Activated gamma-delta T cell treated with anti-CD3 and anti-CD28 coated beads, Interleukin-2, amount 50 U/mL, for 16 hours (primary cell): ENCODE data around the gene SLC27A1.
"Not testable (repeated sequence)": the region's sequence is repeated elsewhere in the genome, so short reads cannot be mapped to it uniquely, and the experiment has no call there.

Experiments
- DNase-seq: peaks from one replicate; pipeline ENCODE4 v3.0.0-alpha.2; 2020; ENCODE audit warnings: low read depth

Gene SLC27A1

DNA sequence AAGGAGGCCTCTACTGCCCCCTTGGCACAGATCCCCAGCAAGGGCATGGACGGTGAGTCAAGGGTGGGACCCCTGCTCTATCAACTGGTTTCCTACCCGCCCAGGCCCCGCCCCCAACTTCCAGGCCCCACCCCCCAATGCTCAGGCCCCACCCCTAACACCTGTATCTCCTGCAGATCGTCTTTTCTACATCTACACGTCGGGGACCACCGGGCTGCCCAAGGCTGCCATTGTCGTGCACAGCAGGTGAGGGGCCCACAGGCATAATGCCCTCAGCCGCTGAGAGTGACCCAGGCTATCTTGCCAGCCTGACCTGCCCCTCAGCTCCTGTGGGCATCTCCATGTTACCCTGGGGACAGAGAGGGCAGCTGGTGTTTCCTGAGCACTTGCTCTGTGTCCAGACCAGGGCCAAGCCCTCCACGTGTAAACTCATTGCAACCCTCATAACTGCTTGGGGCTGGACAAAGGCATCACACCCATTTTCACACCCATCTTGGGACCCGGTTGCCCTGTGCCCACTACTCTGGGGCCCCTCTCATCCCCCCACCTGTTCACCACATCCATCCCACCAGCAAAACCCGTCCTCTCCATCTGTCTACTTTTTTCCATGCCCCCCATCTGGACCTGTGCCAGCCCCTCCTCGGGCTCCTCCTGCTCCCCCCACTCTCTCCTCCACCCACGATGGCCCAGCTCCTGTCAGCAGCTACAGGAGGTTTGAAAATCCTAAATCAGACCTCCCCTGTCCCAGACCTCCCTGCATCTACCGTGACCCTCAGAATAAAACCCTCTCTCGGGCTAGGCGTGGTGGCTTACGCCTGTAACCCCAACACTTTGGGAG lies 17.2 kb downstream of the SLC27A1 start:
- DNase-seq = no peak

DNA sequence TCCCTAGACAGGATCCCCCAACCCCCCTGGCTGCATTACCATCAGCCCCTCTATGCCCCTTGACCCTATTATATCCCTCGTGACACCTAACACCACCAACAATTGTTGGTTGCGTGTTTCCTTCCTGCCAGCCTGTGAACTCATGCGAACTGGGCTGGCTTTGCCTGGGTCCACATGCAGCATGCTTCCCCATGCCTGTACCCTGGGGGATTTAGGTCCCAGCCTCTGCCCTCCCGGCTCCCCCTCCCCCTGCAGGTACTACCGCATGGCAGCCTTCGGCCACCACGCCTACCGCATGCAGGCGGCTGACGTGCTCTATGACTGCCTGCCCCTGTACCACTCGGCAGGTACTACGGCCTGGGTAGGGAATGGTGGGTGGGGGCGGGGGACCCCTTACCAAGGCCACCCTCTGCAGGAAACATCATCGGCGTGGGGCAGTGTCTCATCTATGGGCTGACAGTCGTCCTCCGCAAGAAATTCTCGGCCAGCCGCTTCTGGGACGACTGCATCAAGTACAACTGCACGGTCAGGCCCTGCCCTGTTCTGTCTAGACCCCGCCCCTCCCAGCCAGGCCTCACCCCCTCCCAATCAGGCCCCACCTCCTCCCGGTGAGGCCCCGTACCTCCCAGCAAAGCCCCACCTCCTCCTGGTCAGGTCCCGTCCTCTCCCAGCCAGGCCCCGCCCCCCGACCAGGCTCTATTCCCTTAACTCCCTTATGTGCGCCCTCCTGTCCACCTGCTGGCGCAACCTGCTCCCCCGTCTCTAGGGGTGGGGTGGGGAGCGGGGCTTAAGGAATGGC lies 18.5 kb downstream of the SLC27A1 start:
- peak; percentile 51 for DNase-seq

- DNase-seq = no peak
These were observed 19.2 kb downstream of the SLC27A1 start for GRCh38 chr19:17489392-17490030.

- no peak for DNase-seq
These were observed 20.1 kb downstream of the SLC27A1 start for GRCh38 chr19:17490411-17490810.

DNA sequence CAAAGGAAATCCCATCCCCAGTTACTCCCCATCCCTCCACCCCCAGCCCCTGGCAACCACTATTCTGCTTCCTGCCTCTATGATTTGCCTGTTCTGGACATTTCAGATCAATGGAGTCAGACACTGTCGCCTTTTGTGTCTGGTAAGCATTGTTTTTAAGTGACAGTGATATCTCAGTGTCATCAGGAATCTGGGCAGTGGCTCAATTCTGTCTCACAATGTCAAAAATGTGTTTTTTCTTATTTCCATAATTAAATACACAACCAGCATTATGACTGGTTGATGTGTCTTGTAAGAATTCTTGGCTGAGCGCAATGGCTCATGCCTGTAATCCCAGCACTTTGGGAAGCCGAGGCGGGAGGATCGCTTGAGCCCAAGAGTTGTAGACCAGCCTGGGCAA lies 21.0 kb downstream of the SLC27A1 start:
- no peak for DNase-seq

- no peak for DNase-seq
These were observed 25.4 kb downstream of the SLC27A1 start for GRCh38 chr19:17495639-17496296.

DNA sequence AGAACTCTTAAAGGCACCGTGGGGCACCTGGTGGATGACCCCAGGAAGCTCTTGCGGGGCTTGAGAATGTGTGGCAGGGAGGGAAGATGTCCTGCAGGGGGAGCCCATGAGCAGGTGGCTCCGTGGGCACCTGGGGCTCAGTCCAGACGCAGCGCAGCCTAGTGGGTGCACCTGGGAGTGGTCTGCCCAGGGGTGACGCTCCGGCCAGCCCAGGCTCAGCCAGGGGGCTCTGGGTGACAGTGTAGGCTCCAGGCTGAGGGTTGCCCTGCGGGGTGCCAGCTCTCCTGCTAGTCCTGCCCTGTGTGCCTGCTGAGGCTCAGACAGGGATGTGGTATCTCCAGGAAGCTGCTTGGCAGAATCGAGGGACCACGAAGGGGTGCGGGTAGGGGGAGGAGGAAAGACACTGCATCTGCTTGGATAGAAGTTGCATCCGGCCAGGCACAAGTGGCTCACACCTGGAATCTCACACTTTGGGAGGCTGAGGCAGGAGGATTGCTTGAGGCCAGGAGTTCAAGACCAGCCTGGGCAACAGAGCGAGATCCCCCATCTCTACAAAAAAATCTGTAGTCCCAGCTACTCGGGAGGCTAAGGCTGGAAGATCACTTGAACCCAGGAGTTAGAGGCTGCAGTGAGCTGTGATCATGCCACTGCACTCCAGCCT lies 26.1 kb downstream of the SLC27A1 start:
- DNase-seq = peak; percentile 65

GRCh38 chr19:17497149-17497798 lies 26.9 kb downstream of the SLC27A1 start:
- DNase-seq = no peak

DNA sequence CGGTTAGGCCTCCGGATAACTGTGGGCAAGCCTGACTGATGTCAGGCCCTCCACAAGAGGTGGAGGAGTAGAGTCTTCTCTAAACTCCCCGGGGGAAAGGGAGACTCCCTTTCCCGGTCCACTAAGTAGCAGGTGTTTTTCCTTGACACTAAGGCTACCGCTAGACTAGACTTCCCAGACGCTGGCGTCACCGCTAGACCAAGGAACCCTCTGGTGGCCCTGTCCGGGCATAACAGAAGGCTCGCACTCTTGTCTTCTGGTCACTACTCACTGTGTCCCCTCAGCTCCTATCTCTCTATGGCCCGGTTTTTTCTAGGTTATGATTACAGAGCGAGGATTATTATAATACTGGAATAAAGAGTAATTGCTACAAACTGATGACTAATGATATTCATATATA lies 28.7 kb downstream of the SLC27A1 start:
- not testable (repeated sequence) for DNase-seq

DNA sequence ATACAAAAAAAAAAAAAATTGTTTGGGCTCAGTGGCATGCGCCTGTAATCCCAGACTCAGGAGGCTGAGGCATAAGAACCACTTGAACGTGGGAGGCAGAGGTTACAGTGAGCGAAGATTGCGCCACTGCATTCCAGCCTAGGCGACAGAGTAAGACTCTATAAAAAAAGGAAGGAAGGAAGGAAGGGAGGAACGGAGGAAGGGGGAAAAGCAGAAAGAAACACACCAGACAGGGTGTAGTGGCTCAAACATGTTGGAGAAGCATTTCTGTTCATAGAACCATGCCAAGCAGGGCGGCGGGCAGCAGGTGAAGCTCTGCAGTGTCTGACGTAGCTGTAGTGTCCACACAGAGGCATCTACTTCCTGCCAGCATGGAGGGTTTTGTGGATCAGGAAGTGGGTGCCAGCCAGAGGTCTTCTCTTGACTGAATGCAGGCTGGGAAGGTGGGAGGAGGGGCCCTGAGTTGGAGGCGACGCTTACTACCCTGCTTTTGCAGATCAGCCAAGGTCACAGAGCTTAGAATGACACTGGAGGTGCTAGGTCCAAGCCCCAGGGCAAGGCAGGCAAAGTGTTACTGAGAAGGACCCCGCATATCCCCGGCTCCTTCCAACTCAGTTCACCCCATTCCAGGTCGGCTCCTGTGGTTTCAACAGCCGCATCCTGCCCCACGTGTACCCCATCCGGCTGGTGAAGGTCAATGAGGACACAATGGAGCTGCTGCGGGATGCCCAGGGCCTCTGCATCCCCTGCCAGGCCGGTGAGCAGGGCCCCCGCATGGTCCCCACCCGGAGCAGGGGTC lies 29.5 kb downstream of the SLC27A1 start:
- no peak for DNase-seq

GRCh38 chr19:17500447-17501198 lies 30.3 kb downstream of the SLC27A1 start:
- no peak for DNase-seq

GRCh38 chr19:17503240-17503639 lies 32.9 kb downstream of the SLC27A1 start:
- no peak for DNase-seq

DNA sequence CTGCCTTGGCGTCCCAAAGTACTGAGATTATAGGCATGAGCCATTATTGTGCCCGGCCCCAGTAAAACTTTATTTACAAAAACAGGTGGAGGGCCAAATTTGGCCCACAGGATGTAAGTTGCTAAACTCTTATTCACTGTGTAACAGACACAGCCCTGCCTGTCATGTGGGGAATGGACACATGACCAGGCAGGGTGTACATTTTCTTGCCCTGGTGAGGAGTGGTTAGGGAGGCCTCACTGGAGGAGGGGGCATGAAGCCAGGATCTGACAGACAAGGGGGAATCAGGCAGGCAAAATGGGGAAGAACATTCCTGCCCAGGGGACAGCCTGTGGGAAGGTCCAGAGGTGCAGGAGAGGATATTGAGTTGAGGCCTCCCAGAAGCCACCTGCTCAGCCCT lies 33.7 kb downstream of the SLC27A1 start:
- DNase-seq = no peak

- DNase-seq = no peak
These were observed 34.1 kb downstream of the SLC27A1 start for GRCh38 chr19:17504456-17504855.

- no peak for DNase-seq
These were observed 34.9 kb downstream of the SLC27A1 start for GRCh38 chr19:17505223-17505622.

DNA sequence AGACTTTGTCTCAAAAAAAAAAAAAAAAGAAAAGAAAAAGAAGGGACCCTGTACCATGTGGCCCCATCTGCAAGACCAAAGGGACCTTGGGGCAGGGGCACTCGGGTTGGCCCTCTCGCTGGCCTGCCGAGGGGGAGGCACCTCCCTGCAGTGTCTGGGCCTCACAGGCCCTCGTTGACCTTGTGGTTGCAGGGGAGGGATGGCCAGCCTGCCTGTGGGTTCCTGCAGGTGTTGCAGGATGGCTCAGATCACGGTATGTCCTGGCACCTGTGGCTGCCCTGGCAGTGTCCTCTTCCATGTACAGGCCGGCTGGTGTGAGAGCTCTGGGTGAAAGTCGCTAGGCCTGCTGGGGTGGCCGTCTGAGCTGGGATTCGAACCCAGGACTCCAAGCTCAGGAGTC lies 36.4 kb downstream of the SLC27A1 start:
- DNase-seq = no peak

DNA sequence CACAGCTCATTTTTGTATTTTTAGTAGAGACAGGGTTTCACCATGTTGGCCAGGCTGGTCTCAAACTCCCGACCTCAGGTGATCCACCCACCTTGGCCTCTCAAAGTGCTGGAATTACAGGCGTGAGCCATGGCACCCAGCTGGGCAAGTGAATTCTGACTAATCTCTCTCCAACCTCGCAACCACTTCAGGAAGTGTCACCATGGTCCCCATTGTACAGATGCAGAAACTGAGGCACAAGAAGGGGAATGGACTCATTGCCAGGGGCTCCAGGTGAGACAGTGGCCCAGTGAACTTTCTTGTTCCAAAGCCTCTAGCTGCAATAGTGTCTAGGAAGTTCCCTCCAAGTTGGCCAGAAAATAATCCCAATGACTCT lies 38.2 kb downstream of the SLC27A1 start:
- DNase-seq = not testable (repeated sequence)

- no peak for DNase-seq
These were observed 40.1 kb downstream of the SLC27A1 start for GRCh38 chr19:17510220-17510993.
